HepG2 (cell line): ENCODE results near the gene KCTD19. TPM values are rescaled to one million over a fixed set of nuclear protein-coding genes. Genes with fewer than 3 reads are reported as not detected.

Source experiments
- CCAR2 ChIP-seq: fragments of 200-400 bp; formaldehyde crosslinking; optimal IDR thresholded peaks from 2 replicates; pipeline ENCODE3; 2018; ENCODE audit warnings: low read depth, mild to moderate bottlenecking, low read length, moderate library complexity
- FOXP4 ChIP-seq: sonication (generic); formaldehyde crosslinking; IDR thresholded peaks from 2 replicates; pipeline ENCODE4 v1.4.0; 2020; ENCODE audit warnings: missing genetic modification reagents
- FUBP1 ChIP-seq: sonication (generic); formaldehyde crosslinking; IDR thresholded peaks from 2 replicates; pipeline ENCODE4 v1.5.1; 2020; ENCODE audit warnings: missing genetic modification reagents, mild to moderate bottlenecking, borderline replicate concordance
- KDM2A ChIP-seq: sonication (generic); formaldehyde crosslinking; IDR thresholded peaks from 2 replicates; pipeline ENCODE4 v1.4.0; 2020; ENCODE audit warnings: low read depth, missing genetic modification reagents, borderline replicate concordance
- PCBP1 ChIP-seq: fragments of 200-400 bp; formaldehyde crosslinking; IDR thresholded peaks from 2 replicates; pipeline ENCODE4 v1.6.1; 2017; ENCODE audit warnings: mild to moderate bottlenecking, low read depth, low read length, borderline replicate concordance
- POLR2AphosphoS2 ChIP-seq: IDR thresholded peaks from 2 replicates; pipeline ENCODE4 v1.6.1; 2011; ENCODE audit warnings: low read depth, low read length, improper control_type of control experiment
- SALL2 ChIP-seq: sonication (generic); formaldehyde crosslinking; IDR thresholded peaks from 2 replicates; pipeline ENCODE4 v1.8.1; 2023; ENCODE audit warnings: mild to moderate bottlenecking, missing genetic modification reagents, inconsistent platforms
- SMAD3 ChIP-seq: sonication (generic); formaldehyde crosslinking; IDR thresholded peaks from 2 replicates; pipeline ENCODE4 v1.4.0; 2020; ENCODE audit warnings: missing genetic modification reagents
- TFDP2 ChIP-seq: sonication (generic); formaldehyde crosslinking; IDR thresholded peaks from 2 replicates; pipeline ENCODE4 v1.4.0; 2020; ENCODE audit warnings: missing genetic modification reagents
- ZBTB39 ChIP-seq: sonication (generic); formaldehyde crosslinking; IDR thresholded peaks from 2 replicates; pipeline ENCODE4 v1.5.0; 2020; ENCODE audit warnings: missing genetic modification reagents
- ZFP82 ChIP-seq: sonication (generic); formaldehyde crosslinking; IDR thresholded peaks from 2 replicates; pipeline ENCODE4 v1.5.1; 2020; ENCODE audit warnings: mild to moderate bottlenecking, missing genetic modification reagents, borderline replicate concordance
- ZFY ChIP-seq: sonication (generic); formaldehyde crosslinking; IDR thresholded peaks from 2 replicates; pipeline ENCODE4 v1.4.0; 2020; ENCODE audit warnings: missing genetic modification reagents
- ZMYM3 ChIP-seq: sonication (generic); formaldehyde crosslinking; IDR thresholded peaks from 2 replicates; pipeline ENCODE4 v1.5.1; 2020; ENCODE audit warnings: mild to moderate bottlenecking, missing genetic modification reagents
- ZNF12 ChIP-seq: sonication (generic); formaldehyde crosslinking; IDR thresholded peaks from 2 replicates; pipeline ENCODE4 v1.5.0; 2020; ENCODE audit warnings: missing genetic modification reagents
- ZNF224 ChIP-seq: sonication (generic); formaldehyde crosslinking; IDR thresholded peaks from 2 replicates; pipeline ENCODE4 v1.5.0; 2020; ENCODE audit warnings: mild to moderate bottlenecking, missing genetic modification reagents
- ZNF260 ChIP-seq: sonication (generic); formaldehyde crosslinking; IDR thresholded peaks from 2 replicates; pipeline ENCODE4 v1.4.0; 2020; ENCODE audit warnings: missing genetic modification reagents, low read depth, mild to moderate bottlenecking, borderline replicate concordance
- ZNF331 ChIP-seq: sonication (generic); formaldehyde crosslinking; IDR thresholded peaks from 2 replicates; pipeline ENCODE4 v1.4.0; 2020; ENCODE audit warnings: missing genetic modification reagents
- ZXDC ChIP-seq: sonication (generic); formaldehyde crosslinking; IDR thresholded peaks from 2 replicates; pipeline ENCODE4 v1.5.0; 2020; ENCODE audit warnings: mild to moderate bottlenecking, missing genetic modification reagents
- polyA plus RNA-seq, 8 experiments: library from polyadenylated mRNA; depleted of rRNA in 3 of 8; stranded (reverse) in 7 of 8; unstranded in 1 of 8; fragments of >200 nt; fragmentation: Illumina TruSeq in 4 of 8; extraction: Trizol in 4 of 8; gene quantifications; 2 replicates each; pipeline versions ENCODE4 v1.2.1 to v1.2.3, GENCODE V29; 2011 to 2016; ENCODE audit warnings: low read depth in 4 of 8, missing spikeins in 1 of 8, mixed read lengths in 1 of 8; ENCODE audit not compliant: insufficient read depth in 1 of 8
- total RNA-seq, 5 experiments: library from RNA; depleted of rRNA; stranded (reverse); fragments of >200 nt; fragmentation: Illumina TruSeq; extraction: Trizol; gene quantifications; 2 replicates each; pipeline ENCODE4 v1.2.3, GENCODE V29; 2016; ENCODE audit warnings: low read depth in 1 of 5

The KCTD19 gene
- total and polyA plus RNA-seq, 2 of the 13 experiments (the other 11 are each of a cell fraction or from before 2014, with no cell fraction given): not detected

- TF ChIP-seq FUBP1 (CRISPR knock-in tag): no peak
- peak; percentile 30; the same call in 1 of the 2 replicates for TF ChIP-seq ZNF331 (CRISPR knock-in tag)
- TF ChIP-seq POLR2AphosphoS2: no peak
- peak; percentile 43; the same call in 1 of the 2 replicates for TF ChIP-seq TFDP2 (CRISPR knock-in tag)
- TF ChIP-seq ZBTB39 (CRISPR knock-in tag): no peak
- peak; percentile 11; the same call in 1 of the 2 replicates for TF ChIP-seq FOXP4
- TF ChIP-seq KDM2A: peak; percentile 72; the same call in 1 of the 2 replicates
- no peak for TF ChIP-seq CCAR2
- TF ChIP-seq ZFY: no peak
- no peak for TF ChIP-seq ZXDC (CRISPR knock-in tag)
- no peak for TF ChIP-seq PCBP1
- TF ChIP-seq SALL2 (CRISPR knock-in tag): peak; percentile 78
- no peak for TF ChIP-seq ZNF224
- no peak for TF ChIP-seq ZMYM3 (CRISPR knock-in tag)
- no peak for TF ChIP-seq ZNF260 (CRISPR knock-in tag)
- no peak for TF ChIP-seq ZNF12
- TF ChIP-seq SMAD3 (CRISPR knock-in tag): no peak; the same call in 1 of the 2 replicates
- TF ChIP-seq ZFP82 (CRISPR knock-in tag): no peak; the same call in 1 of the 2 replicates
Observed at GRCh38 chr16:67326472-67327309, at the start of gene KCTD19, which contains the start of gene LRRC36 (continued).
